Measurements from ENCODE around the gene PHACTR1. TPM values are rescaled to one million over a fixed set of nuclear protein-coding genes. Genes with fewer than 3 reads are reported as not detected.

PHACTR1 gene
- total RNA-seq, 1 donor from 2014 or later = 0.49 TPM

DNA sequence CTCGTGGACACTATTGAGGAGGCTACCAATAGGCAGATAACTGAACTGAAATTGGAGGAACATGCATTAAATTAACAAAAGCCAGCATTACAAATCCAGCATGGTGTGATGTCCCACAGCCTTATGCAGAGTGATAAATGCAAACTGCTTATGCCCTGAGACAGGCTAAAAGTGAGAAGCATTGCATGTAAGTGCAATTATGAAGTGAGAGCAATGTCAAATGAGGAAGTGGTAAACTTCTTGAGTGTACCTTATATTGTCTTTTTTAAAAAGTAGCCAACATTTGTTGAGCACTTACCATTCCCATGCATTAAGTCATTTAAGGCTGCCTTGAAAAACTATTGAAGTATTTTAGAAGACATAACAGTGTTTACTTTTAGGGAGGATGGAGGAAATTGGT is 399.6 kb downstream of the PHACTR1 start:
- TF ChIP-seq CTCF (IDR thresholded peaks at IDR 0.05) (no peak), POLR2A (IDR thresholded peaks at IDR 0.05) (no peak), POLR2AphosphoS5 (IDR thresholded peaks at IDR 0.05; ENCODE audit: insufficient read depth in 1 of 2, low read depth in 1 of 2) (no peak)
- H3K4me3 ChIP-seq = no peak overlapping the region
- H3K27me3 ChIP-seq = no peaks in the 10 kb centered on the region
- intact Hi-C loops (cut with DNase I) = no loop called here
- peaks cover 5% of the 10 kb centered on the region for H3K4me1 ChIP-seq
- H3K9me3 ChIP-seq = no peaks in the 10 kb centered on the region
- no peak for DNase-seq (ENCODE audit: extremely low spot score in 2 of 2)
- no peaks in the 10 kb centered on the region for H3K36me3 ChIP-seq
- H3K27ac ChIP-seq = no peak overlapping the region

DNA sequence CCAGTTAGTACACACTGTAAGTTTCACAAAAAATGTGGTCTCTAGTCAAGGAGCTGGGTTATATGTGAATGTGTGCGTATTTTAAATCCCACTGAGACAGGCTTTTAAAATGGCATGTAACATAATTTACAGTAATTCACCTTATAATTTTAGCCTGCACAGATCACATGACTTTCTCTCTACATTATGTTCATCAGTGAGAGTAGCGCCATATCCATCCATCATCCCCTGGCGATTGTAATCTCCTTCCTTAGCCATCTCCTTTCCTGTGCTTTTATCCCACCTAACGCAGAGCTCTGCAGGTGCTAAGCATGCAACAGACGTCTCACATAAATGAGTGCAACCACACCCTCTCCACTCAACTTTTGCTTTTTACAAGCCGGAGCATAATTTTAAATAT is 401.0 kb downstream of the PHACTR1 start:
- Histone ChIP-seq H3K36me3 (no peaks in the 10 kb centered on the region), H3K9me3 (no peaks in the 10 kb centered on the region), H3K4me1 (peaks cover 5% of the 10 kb centered on the region), H3K27ac (no peak overlapping the region), H3K27me3 (no peaks in the 10 kb centered on the region), H3K4me3 (no peak overlapping the region)
- DNase-seq (ENCODE audit: extremely low spot score in 2 of 2) = no peak
- intact Hi-C loops (cut with DNase I) = no loop called here
- TF ChIP-seq CTCF (IDR thresholded peaks at IDR 0.05) = no peak
- no peak for TF ChIP-seq POLR2AphosphoS5 (IDR thresholded peaks at IDR 0.05; ENCODE audit: insufficient read depth in 1 of 2, low read depth in 1 of 2)

- DNase-seq (ENCODE audit: extremely low spot score in 2 of 2) = no peak
- TF ChIP-seq POLR2A (IDR thresholded peaks at IDR 0.05) (no peak), CTCF (IDR thresholded peaks at IDR 0.05) (no peak), POLR2AphosphoS5 (IDR thresholded peaks at IDR 0.05; ENCODE audit: insufficient read depth in 1 of 2, low read depth in 1 of 2) (no peak)
Measured at GRCh38 chr6:13119549-13119948, 403.0 kb downstream of the PHACTR1 start.

DNA sequence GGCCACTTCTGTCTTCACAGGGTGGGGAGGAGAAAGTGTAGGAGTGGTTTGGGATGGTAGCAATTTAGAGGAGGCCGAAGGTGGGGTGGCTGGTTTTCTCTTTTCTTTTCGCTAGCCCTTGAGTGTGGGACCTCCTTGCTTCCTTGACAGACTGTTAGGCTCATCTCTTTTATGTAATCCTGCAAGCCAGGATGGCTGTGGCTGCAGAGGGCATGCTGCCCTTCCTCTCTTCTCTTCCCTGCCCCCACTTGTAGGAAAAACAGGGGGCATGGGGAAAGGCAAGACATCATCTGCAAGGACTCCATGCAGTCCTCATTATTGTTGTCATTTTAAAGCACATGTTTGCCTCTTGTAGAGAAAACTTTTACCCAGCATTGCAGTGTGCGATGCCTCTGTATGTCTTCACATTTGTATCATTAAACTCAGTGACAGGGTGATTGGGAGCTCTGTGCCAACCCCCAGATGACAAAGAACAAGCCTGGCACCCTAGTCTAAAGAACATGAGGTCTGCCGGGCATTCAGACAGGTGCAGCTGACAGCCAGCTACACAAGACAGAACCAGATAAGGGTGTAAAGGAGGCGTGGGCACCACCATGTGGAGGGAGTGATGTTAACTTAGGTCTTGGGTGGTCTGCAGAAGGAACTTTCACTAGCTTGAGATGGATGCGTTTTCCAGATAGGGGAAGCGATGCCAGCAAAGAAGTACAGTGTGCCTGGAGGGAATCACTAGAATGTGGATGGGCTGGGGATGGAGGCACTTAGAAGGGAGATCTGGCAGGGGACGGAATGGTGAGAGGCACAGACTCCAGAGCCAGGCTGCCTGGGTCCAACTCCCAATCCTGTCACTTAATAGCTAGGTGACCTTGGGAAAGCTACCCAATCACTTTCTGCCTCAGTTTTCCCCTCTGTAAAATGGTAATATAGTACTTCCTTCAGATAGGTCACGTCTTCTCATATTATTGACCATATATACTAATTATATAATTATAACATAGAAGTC is 404.2 kb downstream of the PHACTR1 start:
- DNase-seq (ENCODE audit: extremely low spot score in 2 of 2) = no peak
- H3K4me3 ChIP-seq = no peak overlapping the region
- TF ChIP-seq POLR2AphosphoS5 (IDR thresholded peaks at IDR 0.05; ENCODE audit: insufficient read depth in 1 of 2, low read depth in 1 of 2) = no peak
- TF ChIP-seq CTCF (IDR thresholded peaks at IDR 0.05) = no peak
- no peak for TF ChIP-seq POLR2A (IDR thresholded peaks at IDR 0.05)
- no peaks in the 10 kb centered on the region for H3K36me3 ChIP-seq
- H3K4me1 ChIP-seq = no peaks in the 10 kb centered on the region
- intact Hi-C loops (cut with DNase I) = no loop called here
- H3K27ac ChIP-seq = no peak overlapping the region
- no peaks in the 10 kb centered on the region for H3K27me3 ChIP-seq
- H3K9me3 ChIP-seq = no peaks in the 10 kb centered on the region

More at GRCh38 chr6:13119549-13119948, 403.0 kb downstream of the PHACTR1 start:
- H3K27me3 ChIP-seq = no peaks in the 10 kb centered on the region
- no peak overlapping the region for H3K4me3 ChIP-seq
- no peaks in the 10 kb centered on the region for H3K36me3 ChIP-seq
- intact Hi-C loops (cut with DNase I) = no loop called here
- H3K9me3 ChIP-seq = no peaks in the 10 kb centered on the region
- H3K27ac ChIP-seq = no peak overlapping the region
- no peaks in the 10 kb centered on the region for H3K4me1 ChIP-seq

- no peak for TF ChIP-seq POLR2AphosphoS5 (IDR thresholded peaks at IDR 0.05; ENCODE audit: insufficient read depth in 1 of 2, low read depth in 1 of 2)
- TF ChIP-seq POLR2A (IDR thresholded peaks at IDR 0.05) = no peak
- H3K27me3 ChIP-seq = no peaks in the 10 kb centered on the region
Measured at GRCh38 chr6:13124131-13124530, 407.6 kb downstream of the PHACTR1 start.

More at GRCh38 chr6:13124131-13124530, 407.6 kb downstream of the PHACTR1 start:
- no peaks in the 10 kb centered on the region for H3K36me3 ChIP-seq
- H3K27ac ChIP-seq = no peak overlapping the region
- H3K4me3 ChIP-seq = no peak overlapping the region
- no peaks in the 10 kb centered on the region for H3K4me1 ChIP-seq
- no peak for DNase-seq (ENCODE audit: extremely low spot score in 2 of 2)
- intact Hi-C loops (cut with DNase I) = no loop called here
- no peaks in the 10 kb centered on the region for H3K9me3 ChIP-seq
